DND-41 (cell line): Measurements from ENCODE around the gene RGS6.

Experiments used
- EZH2 ChIP-seq: IDR thresholded peaks from 3 replicates; pipeline ENCODE4 v1.6.1; 2012; ENCODE audit warnings: borderline replicate concordance, low read depth, mild to moderate bottlenecking, moderate library complexity, low read length, inconsistent platforms; ENCODE audit not compliant: severe bottlenecking
- TF ChIP-seq, protein P1 (sequence below): IDR thresholded peaks from 2 replicates; pipeline ENCODE4 v1.5.1; 2012; ENCODE audit warnings: borderline replicate concordance, low read length, moderate library complexity, mild to moderate bottlenecking; ENCODE audit not compliant: poor library complexity, severe bottlenecking; ENCODE audit errors: extremely low read depth

DNA sequence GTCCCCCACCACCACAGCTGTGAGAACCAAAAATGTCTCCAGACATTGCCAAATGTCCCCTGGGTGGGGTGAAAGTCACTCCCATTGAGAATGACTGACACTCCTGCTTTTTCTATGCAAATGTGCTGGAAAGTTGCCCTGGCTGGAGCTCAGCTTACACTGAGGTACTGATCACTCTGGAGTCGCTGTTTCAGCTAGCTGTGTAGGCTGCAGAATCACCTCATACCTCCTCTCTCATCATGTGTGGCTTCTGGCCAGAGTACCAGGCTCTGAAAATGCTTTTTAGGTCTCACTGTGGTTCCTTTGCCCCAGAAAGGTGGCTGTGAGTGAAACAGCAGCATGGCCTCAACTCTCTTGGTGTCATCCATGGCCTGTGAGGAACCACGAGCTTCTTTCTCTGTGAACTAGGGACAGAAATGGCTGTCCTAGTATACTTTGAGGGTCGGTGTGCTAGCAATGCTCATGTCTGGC lies 547.3 kb downstream of the RGS6 start:
- TF ChIP-seq, protein P1, sequence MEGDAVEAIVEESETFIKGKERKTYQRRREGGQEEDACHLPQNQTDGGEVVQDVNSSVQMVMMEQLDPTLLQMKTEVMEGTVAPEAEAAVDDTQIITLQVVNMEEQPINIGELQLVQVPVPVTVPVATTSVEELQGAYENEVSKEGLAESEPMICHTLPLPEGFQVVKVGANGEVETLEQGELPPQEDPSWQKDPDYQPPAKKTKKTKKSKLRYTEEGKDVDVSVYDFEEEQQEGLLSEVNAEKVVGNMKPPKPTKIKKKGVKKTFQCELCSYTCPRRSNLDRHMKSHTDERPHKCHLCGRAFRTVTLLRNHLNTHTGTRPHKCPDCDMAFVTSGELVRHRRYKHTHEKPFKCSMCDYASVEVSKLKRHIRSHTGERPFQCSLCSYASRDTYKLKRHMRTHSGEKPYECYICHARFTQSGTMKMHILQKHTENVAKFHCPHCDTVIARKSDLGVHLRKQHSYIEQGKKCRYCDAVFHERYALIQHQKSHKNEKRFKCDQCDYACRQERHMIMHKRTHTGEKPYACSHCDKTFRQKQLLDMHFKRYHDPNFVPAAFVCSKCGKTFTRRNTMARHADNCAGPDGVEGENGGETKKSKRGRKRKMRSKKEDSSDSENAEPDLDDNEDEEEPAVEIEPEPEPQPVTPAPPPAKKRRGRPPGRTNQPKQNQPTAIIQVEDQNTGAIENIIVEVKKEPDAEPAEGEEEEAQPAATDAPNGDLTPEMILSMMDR: no peak
- no peak for TF ChIP-seq EZH2
